Kidney capillary endothelial cell (primary cell): ENCODE data around the gene PLD2.

Source experiments
- DNase-seq: peaks from one replicate; pipeline ENCODE4 v3.0.0-alpha.2; 2018; ENCODE audit warnings: low spot score

Gene PLD2

GRCh38 chr17:4833941-4834680, 27.2 kb downstream of the PLD2 start:
- DNase-seq, result no peak

GRCh38 chr17:4834681-4835020, 27.7 kb downstream of the PLD2 start:
- no peak for DNase-seq

- no peak for DNase-seq
Measured at GRCh38 chr17:4836221-4836620, 29.3 kb downstream of the PLD2 start.

- no peak for DNase-seq
Measured at GRCh38 chr17:4837471-4838308, 30.7 kb downstream of the PLD2 start.

GRCh38 chr17:4838309-4838785, 31.4 kb downstream of the PLD2 start:
- no peak for DNase-seq

GRCh38 chr17:4839221-4839620, 32.3 kb downstream of the PLD2 start:
- no peak for DNase-seq

- no peak for DNase-seq
Measured at GRCh38 chr17:4839965-4840892, 33.3 kb downstream of the PLD2 start.

- no peak for DNase-seq
Measured at GRCh38 chr17:4840893-4841242, 33.9 kb downstream of the PLD2 start.

GRCh38 chr17:4842376-4842775, 35.4 kb downstream of the PLD2 start:
- no peak for DNase-seq

- no peak for DNase-seq
Measured at GRCh38 chr17:4843321-4844000, 36.5 kb downstream of the PLD2 start.

- DNase-seq, result no peak
Measured at GRCh38 chr17:4845118-4845517, 38.2 kb downstream of the PLD2 start.

GRCh38 chr17:4846635-4847390, 39.9 kb downstream of the PLD2 start:
- no peak for DNase-seq

GRCh38 chr17:4849011-4849536, 42.1 kb downstream of the PLD2 start:
- DNase-seq, result no peak

GRCh38 chr17:4850246-4850645, 43.3 kb downstream of the PLD2 start:
- no peak for DNase-seq

- DNase-seq, result no peak
Measured at GRCh38 chr17:4851084-4851483, 44.1 kb downstream of the PLD2 start.

- DNase-seq, result no peak
Measured at GRCh38 chr17:4852567-4853207, 45.7 kb downstream of the PLD2 start.

GRCh38 chr17:4853208-4853671, 46.3 kb downstream of the PLD2 start:
- no peak for DNase-seq

GRCh38 chr17:4854111-4854681, 47.2 kb downstream of the PLD2 start:
- DNase-seq, result peak; percentile 56

GRCh38 chr17:4856271-4856936, 49.5 kb downstream of the PLD2 start:
- no peak for DNase-seq
